Globus pallidus (tissue), 1 donor: ENCODE measurements around the gene KIF13A.
"Not testable (repeated sequence)": the region's sequence is repeated elsewhere in the genome, so short reads cannot be mapped to it uniquely, and the experiment has no call there.

Experiments
- DNase-seq: peaks from one replicate; pipeline ENCODE4 v3.0.0-alpha.2; 2015; ENCODE audit warnings: low spot score

KIF13A gene

GRCh38 chr6:17968876-17969275 is 18.6 kb downstream of the KIF13A start:
- no peak for DNase-seq

- no peak for DNase-seq
These were observed 19.5 kb downstream of the KIF13A start for GRCh38 chr6:17967668-17968518.

GRCh38 chr6:17966451-17966850 is 21.0 kb downstream of the KIF13A start:
- DNase-seq, result no peak

GRCh38 chr6:17965397-17965796 is 22.0 kb downstream of the KIF13A start:
- DNase-seq, result no peak

- no peak for DNase-seq
These were observed 22.8 kb downstream of the KIF13A start for GRCh38 chr6:17964633-17965032.

GRCh38 chr6:17962436-17963031 is 24.9 kb downstream of the KIF13A start:
- peak; percentile 28 for DNase-seq

- DNase-seq, result no peak
These were observed 28.1 kb downstream of the KIF13A start for GRCh38 chr6:17959302-17959701.

- DNase-seq, result no peak
These were observed 29.4 kb downstream of the KIF13A start for GRCh38 chr6:17957904-17958620.

GRCh38 chr6:17957498-17957897 is 29.9 kb downstream of the KIF13A start:
- no peak for DNase-seq

GRCh38 chr6:17957086-17957485 is 30.3 kb downstream of the KIF13A start:
- no peak for DNase-seq

- no peak for DNase-seq
These were observed 37.3 kb downstream of the KIF13A start for GRCh38 chr6:17950095-17950494.

- DNase-seq, result no peak
These were observed 38.3 kb downstream of the KIF13A start for GRCh38 chr6:17949168-17949567.

- DNase-seq, result no peak
These were observed 38.7 kb downstream of the KIF13A start for GRCh38 chr6:17948725-17949124.

GRCh38 chr6:17947574-17947973 is 39.9 kb downstream of the KIF13A start:
- DNase-seq, result not testable (repeated sequence)

- no peak for DNase-seq
These were observed 41.9 kb downstream of the KIF13A start for GRCh38 chr6:17945575-17945974.

- no peak for DNase-seq
These were observed 42.3 kb downstream of the KIF13A start for GRCh38 chr6:17945111-17945510.

GRCh38 chr6:17941318-17941717 is 46.1 kb downstream of the KIF13A start:
- no peak for DNase-seq

GRCh38 chr6:17940151-17940792 is 47.2 kb downstream of the KIF13A start:
- DNase-seq, result no peak

GRCh38 chr6:17938901-17939300 is 48.5 kb downstream of the KIF13A start:
- no peak for DNase-seq

GRCh38 chr6:17935188-17936149 is 52.0 kb downstream of the KIF13A start:
- DNase-seq, result no peak

GRCh38 chr6:17933716-17934115 is 53.7 kb downstream of the KIF13A start:
- DNase-seq, result no peak
